HepG2 (cell line): ENCODE measurements around the gene PFN4. TPM values are rescaled to one million over a fixed set of nuclear protein-coding genes. Genes with fewer than 3 reads are reported as not detected.

Experiments used
- ADNP ChIP-seq: sonication (generic); formaldehyde crosslinking; IDR thresholded peaks from 2 replicates; pipeline ENCODE4 v1.4.0; 2020; ENCODE audit warnings: missing genetic modification reagents
- ARNT2 ChIP-seq: sonication (generic); formaldehyde crosslinking; IDR thresholded peaks from 2 replicates; pipeline ENCODE4 v1.8.0; 2022; ENCODE audit warnings: mild to moderate bottlenecking, low read depth, missing genetic modification reagents, moderate library complexity
- ATRX ChIP-seq: sonication (generic); formaldehyde crosslinking; IDR thresholded peaks from 2 replicates; pipeline ENCODE4 v1.4.0; 2020; ENCODE audit warnings: missing genetic modification reagents, borderline replicate concordance
- BATF2 ChIP-seq: sonication (generic); formaldehyde crosslinking; IDR thresholded peaks from 2 replicates; pipeline ENCODE4 v1.8.0; 2022; ENCODE audit warnings: mild to moderate bottlenecking, missing genetic modification reagents, moderate library complexity
- FOXK1 ChIP-seq: sonication (generic); formaldehyde crosslinking; IDR thresholded peaks from 2 replicates; pipeline ENCODE4 v1.4.0; 2020; ENCODE audit warnings: low read depth, missing genetic modification reagents, borderline replicate concordance
- GATAD2A ChIP-seq: IDR thresholded peaks from 2 replicates; pipeline ENCODE4 v1.6.1; 2016
- KAT7 ChIP-seq: IDR thresholded peaks from 2 replicates; pipeline ENCODE4 v1.6.1; 2018; ENCODE audit warnings: borderline replicate concordance, missing compliant biosample characterization
- KDM2A ChIP-seq: sonication (generic); formaldehyde crosslinking; IDR thresholded peaks from 2 replicates; pipeline ENCODE4 v1.4.0; 2020; ENCODE audit warnings: low read depth, missing genetic modification reagents, borderline replicate concordance
- MTA3 ChIP-seq: sonication (generic); formaldehyde crosslinking; IDR thresholded peaks from 2 replicates; pipeline ENCODE4 v1.4.0; 2020; ENCODE audit warnings: missing genetic modification reagents
- NFKB2 ChIP-seq: sonication (generic); formaldehyde crosslinking; IDR thresholded peaks from 2 replicates; pipeline ENCODE4 v1.4.0; 2020; ENCODE audit warnings: missing genetic modification reagents, borderline replicate concordance
- NKX3-1 ChIP-seq: sonication (generic); formaldehyde crosslinking; IDR thresholded peaks from 2 replicates; pipeline ENCODE4 v1.5.0; 2020; ENCODE audit warnings: missing genetic modification reagents
- NONO ChIP-seq, 2 experiments: fragments of 450-650 bp in 1 of 2; sonication (generic) in 1 of 2; formaldehyde crosslinking in 1 of 2; IDR thresholded peaks in 1 of 2; conservative IDR thresholded peaks in 1 of 2; 2 replicates each; pipeline versions ENCODE4 v1.6.1 to v1.8.0; 2017 to 2022; ENCODE audit warnings: mild to moderate bottlenecking in 1 of 2, missing genetic modification reagents in 1 of 2, moderate library complexity in 1 of 2
- RBM39 ChIP-seq: fragments of 200-400 bp; formaldehyde crosslinking; IDR thresholded peaks from one replicate; pipeline ENCODE4 v1.6.1; 2018; ENCODE audit warnings: antibody characterized with exemption, mild to moderate bottlenecking, low read depth, low read length; ENCODE audit not compliant: poor library complexity, severe bottlenecking
- SALL1 ChIP-seq: sonication (generic); formaldehyde crosslinking; IDR thresholded peaks from 2 replicates; pipeline ENCODE4 v1.8.0; 2022; ENCODE audit warnings: mild to moderate bottlenecking, missing genetic modification reagents
- SNAI1 ChIP-seq: sonication (generic); formaldehyde crosslinking; IDR thresholded peaks from 2 replicates; pipeline ENCODE4 v1.5.0; 2020; ENCODE audit warnings: mild to moderate bottlenecking, missing genetic modification reagents, borderline replicate concordance
- ZBTB20 ChIP-seq: sonication (generic); formaldehyde crosslinking; IDR thresholded peaks from 2 replicates; pipeline ENCODE4 v1.8.1; 2023; ENCODE audit warnings: missing genetic modification reagents, low read depth, mild to moderate bottlenecking, borderline replicate concordance
- ZNF335 ChIP-seq: sonication (generic); formaldehyde crosslinking; IDR thresholded peaks from 2 replicates; pipeline ENCODE4 v1.4.0; 2020; ENCODE audit warnings: missing genetic modification reagents
- ZNF619 ChIP-seq: sonication (generic); formaldehyde crosslinking; IDR thresholded peaks from 2 replicates; pipeline ENCODE4 v1.4.0; 2020; ENCODE audit warnings: mild to moderate bottlenecking, missing genetic modification reagents
- ZNF713 ChIP-seq: sonication (generic); formaldehyde crosslinking; IDR thresholded peaks from 2 replicates; pipeline ENCODE4 v1.4.0; 2020; ENCODE audit warnings: mild to moderate bottlenecking, missing genetic modification reagents
- ZNF749 ChIP-seq: sonication (generic); formaldehyde crosslinking; IDR thresholded peaks from 2 replicates; pipeline ENCODE4 v1.8.0; 2022; ENCODE audit warnings: mild to moderate bottlenecking, missing genetic modification reagents, moderate library complexity, borderline replicate concordance
- ZNF777 ChIP-seq: sonication (generic); formaldehyde crosslinking; IDR thresholded peaks from 2 replicates; pipeline ENCODE4 v1.4.0; 2020; ENCODE audit warnings: missing genetic modification reagents
- polyA plus RNA-seq, 8 experiments: library from polyadenylated mRNA; depleted of rRNA in 3 of 8; stranded (reverse) in 7 of 8; unstranded in 1 of 8; fragments of >200 nt; fragmentation: Illumina TruSeq in 4 of 8; extraction: Trizol in 4 of 8; gene quantifications; 2 replicates each; pipeline versions ENCODE4 v1.2.1 to v1.2.3, GENCODE V29; 2011 to 2016; ENCODE audit warnings: low read depth in 4 of 8, missing spikeins in 1 of 8, mixed read lengths in 1 of 8; ENCODE audit not compliant: insufficient read depth in 1 of 8
- total RNA-seq, 5 experiments: library from RNA; depleted of rRNA; stranded (reverse); fragments of >200 nt; fragmentation: Illumina TruSeq; extraction: Trizol; gene quantifications; 2 replicates each; pipeline ENCODE4 v1.2.3, GENCODE V29; 2016; ENCODE audit warnings: low read depth in 1 of 5
- TF ChIP-seq, protein P1 (sequence below): sonication (generic); formaldehyde crosslinking; IDR thresholded peaks from 2 replicates; pipeline ENCODE4 v1.5.1; 2020; ENCODE audit warnings: mild to moderate bottlenecking, moderate library complexity, missing genetic modification reagents
- TF ChIP-seq, protein P2 (sequence below): sonication (generic); formaldehyde crosslinking; IDR thresholded peaks from 2 replicates; pipeline ENCODE4 v1.4.0; 2020; ENCODE audit warnings: missing genetic modification reagents; ENCODE audit errors: not compliant biosample characterization
- TF ChIP-seq, protein P3 (sequence below): sonication (generic); formaldehyde crosslinking; IDR thresholded peaks from 2 replicates; pipeline ENCODE4 v1.4.0; 2020; ENCODE audit warnings: missing genetic modification reagents, borderline replicate concordance

Gene PFN4
- total and polyA plus RNA-seq, 2 of the 13 experiments (the other 11 are each of a cell fraction or from before 2014, with no cell fraction given) = 0.12 to 0.20 TPM

DNA sequence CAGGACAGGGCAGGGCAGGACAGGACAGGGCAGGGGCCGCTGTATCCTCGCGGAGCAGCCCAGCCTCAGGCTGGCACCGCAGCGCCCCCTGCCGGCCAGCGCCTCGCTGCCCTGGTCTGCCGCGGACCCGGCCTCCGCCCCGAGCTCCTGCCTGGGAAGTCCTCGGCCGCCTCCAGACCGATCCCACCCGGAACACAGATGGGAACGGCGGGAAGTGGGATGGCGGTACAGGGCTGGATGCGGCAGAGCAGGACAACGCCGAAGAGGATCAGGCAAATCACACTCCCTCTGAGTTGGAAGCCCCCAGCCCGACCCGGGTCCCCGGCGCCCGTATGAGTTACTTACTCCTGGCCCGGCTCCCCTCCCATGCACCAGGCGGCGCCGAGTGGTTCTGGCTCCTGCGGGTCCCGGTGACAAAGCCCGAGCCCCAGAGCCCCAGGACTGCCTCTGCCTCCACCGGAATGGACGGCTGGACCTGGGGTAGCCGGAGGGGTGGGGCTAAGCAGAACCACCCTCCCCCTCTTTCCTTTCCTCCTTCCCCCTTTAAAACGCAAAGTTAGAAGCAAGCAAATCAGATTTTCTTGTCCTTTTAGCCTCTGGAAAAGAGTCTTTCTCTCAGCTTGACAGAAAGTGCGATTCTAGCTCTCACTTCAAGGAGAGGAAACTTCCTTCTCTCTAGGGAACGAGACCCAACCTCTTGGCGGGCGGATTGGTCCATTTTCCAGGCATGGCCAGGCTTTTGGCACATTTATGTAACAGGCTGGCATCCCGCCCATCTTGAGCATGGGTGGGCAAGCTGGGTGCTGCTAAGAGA lies 38.5 kb downstream of the PFN4 start, which contains the start of gene TP53I3 (continued):
- TF ChIP-seq NONO (IDR thresholded peaks at IDR 0.05) = no peak
- peak; percentile 95 for TF ChIP-seq NONO (CRISPR knock-in tag; conservative IDR thresholded peaks at IDR 0.05)
- TF ChIP-seq, protein P1, sequence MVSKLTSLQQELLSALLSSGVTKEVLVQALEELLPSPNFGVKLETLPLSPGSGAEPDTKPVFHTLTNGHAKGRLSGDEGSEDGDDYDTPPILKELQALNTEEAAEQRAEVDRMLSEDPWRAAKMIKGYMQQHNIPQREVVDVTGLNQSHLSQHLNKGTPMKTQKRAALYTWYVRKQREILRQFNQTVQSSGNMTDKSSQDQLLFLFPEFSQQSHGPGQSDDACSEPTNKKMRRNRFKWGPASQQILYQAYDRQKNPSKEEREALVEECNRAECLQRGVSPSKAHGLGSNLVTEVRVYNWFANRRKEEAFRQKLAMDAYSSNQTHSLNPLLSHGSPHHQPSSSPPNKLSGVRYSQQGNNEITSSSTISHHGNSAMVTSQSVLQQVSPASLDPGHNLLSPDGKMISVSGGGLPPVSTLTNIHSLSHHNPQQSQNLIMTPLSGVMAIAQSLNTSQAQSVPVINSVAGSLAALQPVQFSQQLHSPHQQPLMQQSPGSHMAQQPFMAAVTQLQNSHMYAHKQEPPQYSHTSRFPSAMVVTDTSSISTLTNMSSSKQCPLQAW (CRISPR knock-in tag) = peak; percentile 85
- TF ChIP-seq ZBTB20 = no peak
- no peak for TF ChIP-seq SNAI1
- TF ChIP-seq ZNF749 = no peak; the same call in 1 of the 2 replicates
- TF ChIP-seq BATF2 = no peak
- peak; percentile 87; the same call in 1 of the 2 replicates for TF ChIP-seq KAT7 (CRISPR knock-in tag)
- TF ChIP-seq ZNF777 (CRISPR knock-in tag) = peak; percentile 79
- peak; percentile 63; the same call in 1 of the 2 replicates for TF ChIP-seq GATAD2A
- TF ChIP-seq, protein P2, sequence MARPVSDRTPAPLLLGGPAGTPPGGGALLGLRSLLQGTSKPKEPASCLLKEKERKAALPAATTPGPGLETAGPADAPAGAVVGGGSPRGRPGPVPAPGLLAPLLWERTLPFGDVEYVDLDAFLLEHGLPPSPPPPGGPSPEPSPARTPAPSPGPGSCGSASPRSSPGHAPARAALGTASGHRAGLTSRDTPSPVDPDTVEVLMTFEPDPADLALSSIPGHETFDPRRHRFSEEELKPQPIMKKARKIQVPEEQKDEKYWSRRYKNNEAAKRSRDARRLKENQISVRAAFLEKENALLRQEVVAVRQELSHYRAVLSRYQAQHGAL = no peak
- TF ChIP-seq FOXK1 (CRISPR knock-in tag) = no peak
- peak; percentile 94 for TF ChIP-seq RBM39
- no peak for TF ChIP-seq MTA3 (CRISPR knock-in tag)
- peak; percentile 84 for TF ChIP-seq ARNT2 (CRISPR knock-in tag)
- 0 out of 2 replicates have a peak, but pooled peaks have one; percentile 13 for TF ChIP-seq ZNF713
- TF ChIP-seq ADNP (CRISPR knock-in tag) = peak; percentile 72; the same call in 1 of the 2 replicates
- peak; percentile 85 for TF ChIP-seq SALL1 (CRISPR knock-in tag)
- TF ChIP-seq, protein P3, sequence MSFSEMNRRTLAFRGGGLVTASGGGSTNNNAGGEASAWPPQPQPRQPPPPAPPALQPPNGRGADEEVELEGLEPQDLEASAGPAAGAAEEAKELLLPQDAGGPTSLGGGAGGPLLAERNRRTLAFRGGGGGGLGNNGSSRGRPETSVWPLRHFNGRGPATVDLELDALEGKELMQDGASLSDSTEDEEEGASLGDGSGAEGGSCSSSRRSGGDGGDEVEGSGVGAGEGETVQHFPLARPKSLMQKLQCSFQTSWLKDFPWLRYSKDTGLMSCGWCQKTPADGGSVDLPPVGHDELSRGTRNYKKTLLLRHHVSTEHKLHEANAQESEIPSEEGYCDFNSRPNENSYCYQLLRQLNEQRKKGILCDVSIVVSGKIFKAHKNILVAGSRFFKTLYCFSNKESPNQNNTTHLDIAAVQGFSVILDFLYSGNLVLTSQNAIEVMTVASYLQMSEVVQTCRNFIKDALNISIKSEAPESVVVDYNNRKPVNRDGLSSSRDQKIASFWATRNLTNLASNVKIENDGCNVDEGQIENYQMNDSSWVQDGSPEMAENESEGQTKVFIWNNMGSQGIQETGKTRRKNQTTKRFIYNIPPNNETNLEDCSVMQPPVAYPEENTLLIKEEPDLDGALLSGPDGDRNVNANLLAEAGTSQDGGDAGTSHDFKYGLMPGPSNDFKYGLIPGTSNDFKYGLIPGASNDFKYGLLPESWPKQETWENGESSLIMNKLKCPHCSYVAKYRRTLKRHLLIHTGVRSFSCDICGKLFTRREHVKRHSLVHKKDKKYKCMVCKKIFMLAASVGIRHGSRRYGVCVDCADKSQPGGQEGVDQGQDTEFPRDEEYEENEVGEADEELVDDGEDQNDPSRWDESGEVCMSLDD (CRISPR knock-in tag) = peak; percentile 60
- no peak for TF ChIP-seq ZNF619
- TF ChIP-seq ATRX (CRISPR knock-in tag) = no peak
- TF ChIP-seq KDM2A (CRISPR knock-in tag) = peak; percentile 93
- peak; percentile 93; the same call in 1 of the 2 replicates for TF ChIP-seq NFKB2 (CRISPR knock-in tag)
- peak; percentile 59; the same call in 1 of the 2 replicates for TF ChIP-seq ZNF335
- no peak for TF ChIP-seq NKX3-1 (CRISPR knock-in tag)
